Ectodermal cell (in vitro differentiated cells): Measurements from ENCODE around the gene ETV3.
"Not testable (repeated sequence)": the region's sequence is repeated elsewhere in the genome, so short reads cannot be mapped to it uniquely, and the experiment has no call there.

Source experiments
- H3K27ac ChIP-seq: 2 replicates; pipeline ENCODE4 v1.7.0; 2013; ENCODE audit warnings: mild to moderate bottlenecking, low read depth, low read length; ENCODE audit not compliant: insufficient read depth, poor library complexity, severe bottlenecking
- H3K27me3 ChIP-seq: 2 replicates; pipeline ENCODE4 v1.7.0; 2013; ENCODE audit warnings: mild to moderate bottlenecking, low read length; ENCODE audit not compliant: insufficient read depth, control insufficient read depth, poor library complexity, severe bottlenecking
- H3K36me3 ChIP-seq: one replicate; pipeline ENCODE4 v1.7.0; 2013; ENCODE audit warnings: low read length; ENCODE audit not compliant: control insufficient read depth, insufficient read depth
- H3K4me1 ChIP-seq: one replicate; pipeline ENCODE4 v1.7.0; 2013; ENCODE audit warnings: low read length; ENCODE audit not compliant: control insufficient read depth, insufficient read depth
- H3K4me3 ChIP-seq: 2 replicates; pipeline ENCODE4 v1.7.0; 2013; ENCODE audit warnings: low read depth, low read length, control low read depth; ENCODE audit not compliant: insufficient read depth
- H3K9me3 ChIP-seq: 2 replicates; pipeline ENCODE4 v1.7.0; 2013; ENCODE audit warnings: mild to moderate bottlenecking, low read length, moderate library complexity; ENCODE audit not compliant: control insufficient read depth
- WGBS, 2 experiments: methylation state at CpG; one replicate each; pipeline ENCODE4 v1.1.7; 2013; ENCODE audit warnings: missing lambda C conversion rate in 2 of 2; 5-methylcytosine and 5-hydroxymethylcytosine counted together

The ETV3 gene

DNA sequence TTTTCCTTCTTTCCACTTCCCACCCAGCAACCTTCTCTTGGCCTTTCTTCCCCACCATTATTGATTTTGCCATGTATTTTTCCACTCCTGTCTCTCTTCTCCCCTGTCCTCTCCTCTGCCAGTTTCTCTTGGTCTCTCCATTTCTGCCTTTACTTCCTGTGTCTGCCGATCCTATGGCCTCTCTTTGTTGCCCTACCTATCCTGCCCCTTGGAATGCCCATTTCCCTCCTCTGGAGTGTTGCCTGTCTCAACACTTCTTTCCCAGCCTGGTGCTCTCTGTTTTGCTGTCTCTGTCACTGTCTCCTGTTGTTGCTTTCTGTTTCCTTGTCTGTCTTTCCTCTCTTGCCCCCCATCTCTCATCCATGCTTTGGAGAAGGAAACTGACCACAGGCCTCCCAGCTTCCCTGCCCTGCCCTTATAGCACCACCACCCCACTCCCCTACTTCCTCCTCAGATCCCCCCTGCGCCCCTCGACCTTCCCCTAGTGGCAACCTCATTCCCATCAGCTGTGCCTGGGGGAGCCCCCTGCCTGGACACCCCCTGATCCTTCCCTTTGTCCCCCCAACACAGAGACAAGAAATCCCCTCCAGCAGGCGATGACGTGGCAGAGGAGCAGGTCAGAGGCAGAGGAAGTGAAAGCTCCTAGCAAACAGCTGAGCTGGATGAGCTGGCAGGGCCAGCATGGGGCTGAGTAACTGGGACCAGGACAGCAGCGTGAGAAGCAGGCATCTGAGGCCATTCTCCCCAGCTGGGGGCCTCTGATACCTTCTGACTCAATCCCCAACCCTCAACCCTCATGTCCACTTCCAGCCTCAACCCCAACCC, 32.0 kb downstream of the ETV3 start:
- Histone ChIP-seq H3K9me3 (no peaks in the 10 kb centered on the region), H3K27ac (no peak overlapping the region), H3K4me3 (no peak overlapping the region), H3K4me1 (peaks cover 11% of the 10 kb centered on the region), H3K36me3 (no peaks in the 10 kb centered on the region), H3K27me3 (no peaks in the 10 kb centered on the region)
- whole genome bisulfite sequencing, 2 experiments = 82 to 83% methylated on average over 6 of the region's 6 CpGs

GRCh38 chr1:157105298-157105987, 32.8 kb downstream of the ETV3 start:
- Histone ChIP-seq H3K27me3 (no peaks in the 10 kb centered on the region), H3K36me3 (no peaks in the 10 kb centered on the region), H3K4me3 (no peak overlapping the region), H3K9me3 (no peaks in the 10 kb centered on the region), H3K27ac (no peak overlapping the region), H3K4me1 (peaks cover 7% of the 10 kb centered on the region)
- 85 to 86% methylated on average over 14 of the region's 14 CpGs for WGBS, 2 experiments

DNA sequence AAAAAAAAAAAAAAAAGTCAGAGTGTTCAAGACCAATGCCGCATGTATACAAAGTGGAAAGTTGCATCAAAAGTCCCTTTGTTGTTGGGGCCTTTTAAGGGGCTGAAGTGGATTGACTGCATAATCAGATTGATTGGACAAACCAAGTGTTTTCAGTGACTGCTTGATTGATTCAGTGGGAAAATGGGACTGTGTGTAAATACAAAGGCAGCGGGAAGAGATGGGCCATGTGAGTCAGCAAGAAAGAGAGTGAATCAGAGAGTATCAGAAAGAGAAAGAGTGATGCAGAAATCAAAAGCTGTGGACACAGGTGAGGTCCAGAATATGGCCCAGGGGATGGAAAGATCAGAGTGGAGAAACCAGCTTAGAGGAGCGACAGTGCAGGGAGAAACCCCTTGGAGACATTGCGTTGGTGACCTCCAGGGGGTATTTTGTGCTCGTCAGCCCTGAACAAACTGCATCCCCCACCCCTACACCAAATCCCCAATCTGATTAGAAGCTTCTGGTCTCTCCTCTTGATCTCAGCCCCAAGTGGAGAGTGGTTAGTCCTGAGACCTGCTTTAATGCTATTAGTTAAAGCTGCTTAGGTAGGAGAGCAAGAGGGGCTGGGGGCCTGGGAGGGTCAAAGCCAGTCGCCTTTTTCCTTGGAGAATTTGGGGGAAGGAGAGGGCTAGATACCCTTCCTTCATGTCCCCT, 33.4 kb downstream of the ETV3 start:
- WGBS, 2 experiments = 54 to 60% methylated on average over 6 of the region's 6 CpGs
- H3K4me1 ChIP-seq = peaks cover 7% of the 10 kb centered on the region
- no peak overlapping the region for H3K27ac ChIP-seq
- no peaks in the 10 kb centered on the region for H3K36me3 ChIP-seq
- H3K27me3 ChIP-seq = no peaks in the 10 kb centered on the region
- no peak overlapping the region for H3K4me3 ChIP-seq
- no peaks in the 10 kb centered on the region for H3K9me3 ChIP-seq

- Histone ChIP-seq H3K27ac (no peak overlapping the region), H3K36me3 (no peaks in the 10 kb centered on the region), H3K27me3 (no peaks in the 10 kb centered on the region), H3K9me3 (no peaks in the 10 kb centered on the region), H3K4me1 (peaks cover 7% of the 10 kb centered on the region), H3K4me3 (no peak overlapping the region)
- WGBS, 2 experiments = 87 to 89% methylated on average over 5 of the region's 5 CpGs
Measured at GRCh38 chr1:157103268-157103667, 34.9 kb downstream of the ETV3 start.

DNA sequence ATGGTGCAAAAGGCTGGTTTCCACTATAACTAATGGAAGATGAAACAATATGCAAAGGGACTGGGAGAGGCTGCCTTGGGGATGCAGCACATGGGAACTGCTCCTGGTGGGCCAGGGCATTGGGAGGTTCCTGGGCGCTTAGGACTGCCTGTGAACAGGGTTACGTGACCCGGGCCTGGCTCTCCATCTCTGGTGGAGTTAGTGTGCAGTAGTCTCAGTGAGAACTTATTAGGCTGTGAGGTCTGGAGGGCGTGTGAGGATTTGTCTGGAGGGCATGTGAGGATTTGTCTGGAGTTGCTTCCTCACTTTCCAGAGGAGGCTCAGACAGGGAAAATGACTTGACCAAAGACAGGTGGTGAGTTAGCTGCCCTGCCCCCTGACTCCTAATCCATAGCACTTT, 37.0 kb downstream of the ETV3 start:
- 91 to 97% methylated on average over 4 of the region's 4 CpGs for WGBS, 2 experiments
- H3K27ac ChIP-seq = no peak overlapping the region
- no peaks in the 10 kb centered on the region for H3K36me3 ChIP-seq
- no peaks in the 10 kb centered on the region for H3K4me1 ChIP-seq
- no peaks in the 10 kb centered on the region for H3K27me3 ChIP-seq
- no peak overlapping the region for H3K4me3 ChIP-seq
- H3K9me3 ChIP-seq = no peaks in the 10 kb centered on the region

DNA sequence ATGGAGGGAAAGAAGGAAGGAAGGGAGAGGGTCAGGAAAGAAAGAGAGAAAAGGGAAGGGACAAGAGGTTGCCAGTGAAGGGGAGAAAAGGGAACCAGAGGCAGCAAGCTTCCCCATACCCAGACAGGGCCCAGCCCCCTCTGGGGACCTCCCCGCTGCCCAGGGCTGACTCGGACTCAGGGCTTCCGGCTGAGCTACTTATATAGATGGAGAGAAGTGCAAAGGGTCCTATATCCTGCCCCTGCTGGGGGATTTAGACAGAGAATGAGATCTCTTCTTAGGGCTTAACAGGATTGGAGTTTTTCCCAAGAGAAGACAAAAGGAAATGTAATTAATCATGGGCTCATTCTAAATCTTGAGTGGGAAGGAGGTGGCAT, 38.6 kb downstream of the ETV3 start, which contains the start of gene ETV3L:
TSS of gene ETV3L (minus strand) at position 176 of the 377 bp plus-strand sequence. CDS start 285 bp downstream, outside the sequence.
- no peak within 1 kb of the TSS for H3K4me3 ChIP-seq
- no peaks in the 10 kb centered on the region for H3K9me3 ChIP-seq
- no peaks in the 10 kb centered on the region for H3K36me3 ChIP-seq
- WGBS, 2 experiments = 28 to 38% methylated on average over 3 of the region's 3 CpGs
- H3K4me1 ChIP-seq = no peaks in the 10 kb centered on the region
- no peaks in the 10 kb centered on the region for H3K27me3 ChIP-seq
- H3K27ac ChIP-seq = no peak within 1 kb of the TSS

DNA sequence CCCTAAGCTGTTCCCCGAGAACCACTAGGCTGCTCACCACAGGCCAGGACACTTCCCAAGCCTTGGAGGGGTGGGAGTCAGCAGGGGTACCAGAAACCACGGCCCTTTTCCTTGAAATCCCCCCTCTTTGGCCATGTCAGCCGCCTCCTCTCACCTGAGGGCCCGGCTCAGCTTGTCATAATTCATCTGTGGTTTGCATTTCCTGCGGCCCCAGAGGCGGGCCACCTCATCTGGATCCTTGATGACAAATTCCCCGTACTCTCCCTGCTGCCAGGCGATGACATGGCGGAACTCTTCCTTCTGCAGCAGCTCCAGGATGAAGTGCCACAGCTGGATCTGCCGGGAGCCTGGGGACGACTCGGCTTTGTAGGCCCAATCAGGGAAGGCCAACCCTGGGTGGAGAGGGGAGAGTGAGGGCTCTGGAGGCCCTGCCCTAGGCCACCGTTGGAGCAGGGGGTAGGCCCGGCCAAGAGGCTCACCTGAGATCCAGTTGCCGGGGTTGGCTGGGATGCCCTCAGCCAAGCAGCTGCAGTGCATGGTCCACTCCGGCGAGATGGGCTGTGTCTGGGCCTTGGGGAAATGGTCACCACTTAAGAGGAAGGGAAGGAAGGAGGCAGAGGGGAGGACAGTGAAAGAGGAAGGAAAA, 39.1 kb downstream of the ETV3 start:
- H3K27me3 ChIP-seq, H3K27ac ChIP-seq, H3K9me3 ChIP-seq, H3K4me1 ChIP-seq, H3K4me3 ChIP-seq, H3K36me3 ChIP-seq: not testable (repeated sequence)
- 92 to 94% methylated on average over 14 to 16 of the region's 17 CpGs for WGBS, 2 experiments

- no peaks in the 10 kb centered on the region for H3K27me3 ChIP-seq
- H3K36me3 ChIP-seq = no peaks in the 10 kb centered on the region
- no peak overlapping the region for H3K4me3 ChIP-seq
- WGBS, 2 experiments = 97% methylated on average over 9 of the region's 9 CpGs
- no peaks in the 10 kb centered on the region for H3K9me3 ChIP-seq
- H3K27ac ChIP-seq = no peak overlapping the region
- no peaks in the 10 kb centered on the region for H3K4me1 ChIP-seq
Measured at GRCh38 chr1:157098519-157098918, 39.7 kb downstream of the ETV3 start.

GRCh38 chr1:157097692-157098091, 40.5 kb downstream of the ETV3 start:
- H3K27ac ChIP-seq = no peak overlapping the region
- no peaks in the 10 kb centered on the region for H3K36me3 ChIP-seq
- no peaks in the 10 kb centered on the region for H3K4me1 ChIP-seq
- H3K27me3 ChIP-seq = no peaks in the 10 kb centered on the region
- no peak overlapping the region for H3K4me3 ChIP-seq
- no peaks in the 10 kb centered on the region for H3K9me3 ChIP-seq
- 87 to 88% methylated on average over 5 to 6 of the region's 6 CpGs for WGBS, 2 experiments

GRCh38 chr1:157096881-157097280, 41.3 kb downstream of the ETV3 start:
- H3K9me3 ChIP-seq = no peaks in the 10 kb centered on the region
- H3K36me3 ChIP-seq = no peaks in the 10 kb centered on the region
- H3K27me3 ChIP-seq = no peaks in the 10 kb centered on the region
- H3K4me3 ChIP-seq = no peak overlapping the region
- H3K4me1 ChIP-seq = no peaks in the 10 kb centered on the region
- 75 to 78% methylated on average over 6 of the region's 6 CpGs for WGBS, 2 experiments
- H3K27ac ChIP-seq = no peak overlapping the region
